ENCODE measurements around the gene THEM5. TPM values are rescaled to one million over a fixed set of nuclear protein-coding genes. Genes with fewer than 3 reads are reported as not detected.

THEM5 gene
- total RNA-seq, 1 experiment from 2014 or later = not detected

DNA sequence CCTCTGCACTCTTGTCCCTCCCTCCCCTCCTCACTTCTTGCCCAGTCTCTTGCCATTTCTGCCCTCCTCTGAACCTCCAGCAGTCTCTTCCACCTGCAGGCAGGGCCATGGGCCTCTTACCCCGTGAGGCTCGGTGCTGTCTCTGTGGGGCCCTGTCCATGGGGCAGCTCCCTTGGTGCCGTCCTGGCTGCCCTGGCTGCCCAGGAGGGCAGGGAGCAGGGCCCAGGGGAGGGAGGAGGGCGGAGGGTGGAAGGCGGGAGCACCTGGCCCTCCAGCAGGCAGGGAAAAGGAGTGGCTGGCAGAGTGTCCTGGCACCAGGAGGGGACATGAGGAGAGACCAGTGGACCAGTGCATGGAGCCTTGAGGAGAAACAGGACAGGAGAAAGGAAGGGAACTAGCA lies 21.9 kb downstream of the THEM5 start, which contains the start of gene RORC:
TSS of gene RORC (minus strand) at position 198 of the 400 bp plus-strand sequence. CDS start at position 160, 38 bp downstream.
- no peaks in the 10 kb centered on the region for H3K36me3 Mint-ChIP-seq (ENCODE audit: insufficient read depth, unreplicated experiment)
- TF ChIP-seq, protein P1, sequence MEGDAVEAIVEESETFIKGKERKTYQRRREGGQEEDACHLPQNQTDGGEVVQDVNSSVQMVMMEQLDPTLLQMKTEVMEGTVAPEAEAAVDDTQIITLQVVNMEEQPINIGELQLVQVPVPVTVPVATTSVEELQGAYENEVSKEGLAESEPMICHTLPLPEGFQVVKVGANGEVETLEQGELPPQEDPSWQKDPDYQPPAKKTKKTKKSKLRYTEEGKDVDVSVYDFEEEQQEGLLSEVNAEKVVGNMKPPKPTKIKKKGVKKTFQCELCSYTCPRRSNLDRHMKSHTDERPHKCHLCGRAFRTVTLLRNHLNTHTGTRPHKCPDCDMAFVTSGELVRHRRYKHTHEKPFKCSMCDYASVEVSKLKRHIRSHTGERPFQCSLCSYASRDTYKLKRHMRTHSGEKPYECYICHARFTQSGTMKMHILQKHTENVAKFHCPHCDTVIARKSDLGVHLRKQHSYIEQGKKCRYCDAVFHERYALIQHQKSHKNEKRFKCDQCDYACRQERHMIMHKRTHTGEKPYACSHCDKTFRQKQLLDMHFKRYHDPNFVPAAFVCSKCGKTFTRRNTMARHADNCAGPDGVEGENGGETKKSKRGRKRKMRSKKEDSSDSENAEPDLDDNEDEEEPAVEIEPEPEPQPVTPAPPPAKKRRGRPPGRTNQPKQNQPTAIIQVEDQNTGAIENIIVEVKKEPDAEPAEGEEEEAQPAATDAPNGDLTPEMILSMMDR (IDR thresholded peaks at IDR 0.05; ENCODE audit: unreplicated experiment) = no peak

DNA sequence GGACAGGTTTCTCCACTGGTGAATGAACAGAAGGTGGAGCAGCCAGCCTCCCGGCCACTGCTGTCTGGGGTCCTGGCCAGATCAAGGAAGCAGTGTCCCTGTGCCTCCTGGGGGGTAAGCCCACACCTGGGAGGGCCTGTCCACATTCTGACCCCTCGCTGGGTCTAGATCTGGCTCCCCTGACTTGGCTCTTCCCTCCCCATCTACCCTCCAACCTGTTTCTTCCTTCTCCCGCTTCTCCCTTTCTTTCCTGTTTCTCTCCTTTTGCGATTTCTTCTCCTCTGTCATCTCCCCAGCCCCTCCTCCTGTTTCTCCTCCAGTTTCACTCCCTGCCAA lies 22.3 kb downstream of the THEM5 start:
- Mint-ChIP-seq H3K4me1 (ENCODE audit: insufficient read depth, unreplicated experiment) (peaks cover 54% of the 10 kb centered on the region), H3K4me3 (ENCODE audit: unreplicated experiment) (peak overlapping the region; percentile 75), H3K27ac (ENCODE audit: low read depth, unreplicated experiment) (peak overlapping the region; percentile 59), H3K9me3 (ENCODE audit: unreplicated experiment) (no peaks in the 10 kb centered on the region), H3K36me3 (ENCODE audit: insufficient read depth, unreplicated experiment) (no peaks in the 10 kb centered on the region), H3K27me3 (ENCODE audit: insufficient read depth, unreplicated experiment) (no peaks in the 10 kb centered on the region)
- CTCF ChIA-PET = interaction anchor here (0.6 kb wide), 1 partner anchor 158 kb away, joined by 3 read pairs; no protein-coding TSS in a partner anchor
- no TSS peak for BruUV-seq (replicated peaks)
- POLR2A ChIA-PET = interaction anchor here (0.7 to 1.9 kb wide), 4 partner anchors 11 to 413 kb away, joined by 3 to 9 read pairs (median 4); no protein-coding TSS in a partner anchor
- intact Hi-C loops (cut with micrococcal nuclease) = no loop called here
- DNase-seq (ENCODE audit: unreplicated experiment) = no peak
- TF ChIP-seq, protein P1 (IDR thresholded peaks at IDR 0.05; ENCODE audit: unreplicated experiment) = no peak

More for the DNA sequence above, 21.9 kb downstream of the THEM5 start, which contains the start of gene RORC:
- POLR2A ChIA-PET = interaction anchor here (0.7 to 1.9 kb wide), 3 partner anchors 11 to 414 kb away, joined by 4 to 9 read pairs (median 4); no protein-coding TSS in a partner anchor
- peak; percentile 59 for DNase-seq (ENCODE audit: unreplicated experiment)
- H3K27me3 Mint-ChIP-seq (ENCODE audit: insufficient read depth, unreplicated experiment) = no peaks in the 10 kb centered on the region
- no TSS peak for BruUV-seq (replicated peaks)
- intact Hi-C loops (cut with micrococcal nuclease) = loop anchor here (1.0 kb wide), 1 partner anchor 68 kb away; the partner anchor contains the start of gene MRPL9
- peak within 1 kb of the TSS; percentile 60 for H3K27ac Mint-ChIP-seq (ENCODE audit: low read depth, unreplicated experiment)
- peak within 1 kb of the TSS; percentile 75 for H3K4me3 Mint-ChIP-seq (ENCODE audit: unreplicated experiment)
- CTCF ChIA-PET = interaction anchor here (0.6 to 2.0 kb wide), 4 partner anchors 8 to 238 kb away, joined by 3 to 8 read pairs (median 5); no protein-coding TSS in a partner anchor
- no peaks in the 10 kb centered on the region for H3K9me3 Mint-ChIP-seq (ENCODE audit: unreplicated experiment)
- peaks cover 58% of the 10 kb centered on the region for H3K4me1 Mint-ChIP-seq (ENCODE audit: insufficient read depth, unreplicated experiment)

DNA sequence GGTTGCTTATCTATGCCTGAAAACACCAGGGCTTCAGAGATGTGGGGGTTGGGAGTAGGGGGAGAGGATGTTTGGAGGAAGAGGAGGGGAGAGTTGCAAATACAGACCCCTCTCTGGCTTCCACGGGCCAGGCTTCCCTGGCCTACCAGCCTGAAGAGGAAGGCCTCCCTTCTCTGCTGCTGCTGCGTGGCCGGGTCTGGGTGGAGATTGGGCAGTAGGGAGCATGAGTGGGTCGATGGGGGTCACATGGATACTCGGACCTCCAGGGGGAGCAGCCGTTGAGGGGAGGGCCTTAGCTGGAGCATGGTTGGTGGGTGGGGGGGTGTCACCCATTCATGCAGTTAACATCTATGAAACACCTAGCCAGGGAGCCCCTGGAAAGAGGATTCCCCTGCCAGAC lies 23.5 kb downstream of the THEM5 start:
- intact Hi-C loops (cut with micrococcal nuclease) = no loop called here
- no peaks in the 10 kb centered on the region for H3K9me3 Mint-ChIP-seq (ENCODE audit: unreplicated experiment)
- no peak overlapping the region for H3K27ac Mint-ChIP-seq (ENCODE audit: low read depth, unreplicated experiment)
- H3K4me3 Mint-ChIP-seq (ENCODE audit: unreplicated experiment) = no peak overlapping the region
- H3K4me1 Mint-ChIP-seq (ENCODE audit: insufficient read depth, unreplicated experiment) = peaks cover 48% of the 10 kb centered on the region
- no TSS peak for BruUV-seq (replicated peaks)
- DNase-seq (ENCODE audit: unreplicated experiment) = no peak
- TF ChIP-seq, protein P1 (IDR thresholded peaks at IDR 0.05; ENCODE audit: unreplicated experiment) = no peak
- H3K36me3 Mint-ChIP-seq (ENCODE audit: insufficient read depth, unreplicated experiment) = no peaks in the 10 kb centered on the region
- POLR2A ChIA-PET = interaction anchor here (0.6 to 1.0 kb wide), 2 partner anchors 54 to 57 kb away, joined by 3 read pairs; no protein-coding TSS in a partner anchor
- CTCF ChIA-PET = interaction anchor here (0.6 to 1.3 kb wide), 2 partner anchors 9 to 147 kb away, joined by 4 to 6 read pairs; no protein-coding TSS in a partner anchor
- no peaks in the 10 kb centered on the region for H3K27me3 Mint-ChIP-seq (ENCODE audit: insufficient read depth, unreplicated experiment)

DNA sequence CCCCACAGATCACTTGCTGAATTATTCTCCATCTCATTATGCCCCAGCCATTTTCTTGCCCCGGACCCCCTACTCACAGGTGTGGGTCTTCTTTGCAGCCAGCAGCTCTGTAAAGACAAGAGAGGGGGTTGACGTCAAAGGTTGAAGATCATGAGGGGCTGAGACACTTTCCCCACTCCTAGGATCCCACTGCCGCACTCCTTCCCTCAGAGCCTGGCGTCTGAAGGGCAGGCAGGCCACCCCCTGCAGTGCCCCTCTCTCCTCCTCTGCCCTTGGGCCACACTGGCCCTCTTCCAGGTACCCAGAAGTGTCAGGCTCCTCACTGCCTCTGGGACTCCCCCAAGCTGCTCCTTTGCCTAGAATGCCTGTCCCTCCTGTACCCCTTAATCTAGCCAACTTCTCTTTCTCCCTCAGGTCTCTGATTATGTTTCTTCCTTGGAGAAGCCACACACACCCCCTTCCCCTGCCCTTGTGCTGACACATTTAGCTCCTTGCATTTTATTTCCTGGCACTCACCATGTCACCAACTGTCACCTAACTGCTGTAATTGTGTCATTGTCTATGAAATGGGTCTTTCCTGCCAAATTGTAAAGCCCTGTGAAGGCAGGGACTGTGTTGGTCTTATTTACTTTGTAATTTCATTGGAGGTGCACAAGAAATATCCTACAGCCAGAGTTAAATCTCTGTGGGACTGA lies 24.0 kb downstream of the THEM5 start:
- H3K4me3 Mint-ChIP-seq (ENCODE audit: unreplicated experiment) = no peak overlapping the region
- no peak for DNase-seq (ENCODE audit: unreplicated experiment)
- BruUV-seq (replicated peaks) = no TSS peak
- H3K27ac Mint-ChIP-seq (ENCODE audit: low read depth, unreplicated experiment) = no peak overlapping the region
- CTCF ChIA-PET = interaction anchor here (0.8 to 1.3 kb wide), 2 partner anchors 9 to 95 kb away, joined by 4 to 6 read pairs; no protein-coding TSS in a partner anchor
- no peaks in the 10 kb centered on the region for H3K27me3 Mint-ChIP-seq (ENCODE audit: insufficient read depth, unreplicated experiment)
- POLR2A ChIA-PET = interaction anchor here (0.6 kb wide), 3 partner anchors 58 to 232 kb away, joined by 3 to 4 read pairs (median 3); no protein-coding TSS in a partner anchor
- intact Hi-C loops (cut with micrococcal nuclease) = no loop called here
- H3K36me3 Mint-ChIP-seq (ENCODE audit: insufficient read depth, unreplicated experiment) = no peaks in the 10 kb centered on the region
- no peaks in the 10 kb centered on the region for H3K9me3 Mint-ChIP-seq (ENCODE audit: unreplicated experiment)
- TF ChIP-seq, protein P1 (IDR thresholded peaks at IDR 0.05; ENCODE audit: unreplicated experiment) = no peak
- H3K4me1 Mint-ChIP-seq (ENCODE audit: insufficient read depth, unreplicated experiment) = peaks cover 48% of the 10 kb centered on the region

Data from MCF 10A (cell line).